ENCODE results near the gene TFF2.

The TFF2 gene

GRCh38 chr21:42305707-42306147 is 45.1 kb downstream of the TFF2 start:
- DNase-seq (ENCODE audit: low read depth in 2 of 2): no peak

DNA sequence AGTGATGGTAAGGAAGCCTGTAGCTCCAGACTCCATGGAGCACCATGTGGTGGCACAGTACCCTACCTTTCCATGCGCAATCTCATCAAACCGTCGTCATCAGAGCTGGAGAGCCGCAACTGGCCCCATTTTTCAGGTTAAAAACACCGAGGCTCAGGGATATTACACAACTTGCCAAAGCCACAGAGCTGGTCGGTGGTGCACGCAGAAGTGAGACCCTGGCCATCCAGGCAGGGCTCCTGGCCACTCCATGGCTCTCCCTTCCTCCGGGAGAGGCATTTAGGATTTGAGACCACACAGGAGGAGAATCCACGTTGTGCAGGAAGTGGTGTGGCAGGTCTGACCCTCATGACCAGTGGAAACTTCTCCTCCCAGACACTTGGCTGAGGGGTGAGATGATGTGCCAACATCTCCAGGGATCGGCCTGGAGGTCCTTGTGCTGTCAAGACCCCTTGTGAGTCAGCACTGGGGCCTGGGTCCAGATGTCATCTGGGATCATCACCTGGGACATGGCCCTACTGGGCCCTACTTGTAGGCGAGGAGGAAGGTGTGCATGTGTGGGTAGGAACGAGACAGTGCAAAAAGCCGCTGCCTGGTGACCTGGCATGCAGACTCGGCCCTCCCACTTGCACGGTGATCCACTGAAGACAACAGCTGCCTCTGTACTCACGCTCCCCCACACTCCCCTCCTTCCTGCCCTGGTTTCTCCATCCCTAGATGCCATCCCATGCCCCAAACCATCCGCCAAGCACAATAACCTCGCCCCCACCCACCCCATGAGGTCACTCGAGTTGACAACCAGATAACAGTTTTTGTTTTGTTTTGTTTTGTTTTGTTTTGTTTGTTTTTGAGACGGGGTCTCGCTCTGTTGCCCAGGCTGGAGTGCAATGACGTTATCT is 46.0 kb downstream of the TFF2 start:
- DNase-seq (ENCODE audit: low read depth in 2 of 2): no peak

GRCh38 chr21:42303443-42303842 is 47.4 kb downstream of the TFF2 start:
- DNase-seq (ENCODE audit: low read depth in 2 of 2): no peak

DNA sequence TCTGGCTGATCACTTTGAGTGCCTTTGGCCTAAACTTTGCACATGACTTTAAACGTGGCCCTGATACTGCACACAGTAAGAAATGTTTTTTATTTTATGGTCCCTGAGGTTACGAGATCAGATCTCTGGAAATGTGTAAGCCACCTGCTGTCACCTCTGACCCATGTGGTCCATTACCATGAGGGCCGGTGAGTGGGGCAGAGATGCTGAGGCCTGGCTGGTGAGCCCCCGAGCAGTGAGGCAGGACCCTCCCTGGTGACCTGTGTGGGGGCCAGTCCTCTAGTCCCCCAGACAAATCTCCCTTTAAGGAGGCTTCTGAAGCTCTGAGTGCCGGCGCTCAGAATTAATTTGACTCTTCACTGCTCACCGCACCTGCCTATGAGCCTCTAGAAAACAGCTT is 48.0 kb downstream of the TFF2 start:
- DNase-seq (ENCODE audit: low read depth in 2 of 2): no peak

GRCh38 chr21:42302076-42302650 is 48.6 kb downstream of the TFF2 start:
- DNase-seq (ENCODE audit: low read depth in 2 of 2): no peak

GRCh38 chr21:42301371-42302075 is 49.3 kb downstream of the TFF2 start:
- no peak for DNase-seq (ENCODE audit: low read depth in 2 of 2)

DNA sequence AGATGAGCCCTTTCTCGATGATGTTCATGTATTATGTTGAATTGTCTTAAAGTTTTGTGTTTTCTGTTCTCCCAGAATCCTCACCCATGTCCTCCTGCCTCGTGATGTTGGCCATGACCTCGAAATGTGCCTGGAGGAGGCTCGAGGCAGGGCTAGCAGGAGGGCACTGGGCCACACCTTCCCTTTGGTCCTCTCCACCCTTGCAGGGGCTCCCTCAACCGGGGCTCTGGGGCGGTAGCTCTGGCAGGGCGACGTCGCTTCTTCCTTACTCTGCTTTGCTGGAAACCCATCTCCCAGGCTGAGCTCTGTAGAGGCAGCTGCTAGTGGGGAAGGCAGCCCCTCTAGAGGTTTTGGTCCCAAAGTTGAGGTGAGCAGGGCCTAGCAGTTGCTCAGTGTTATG is 49.8 kb downstream of the TFF2 start:
- DNase-seq (ENCODE audit: low read depth in 2 of 2): no peak

GRCh38 chr21:42300045-42300583 is 50.7 kb downstream of the TFF2 start:
- no peak for DNase-seq (ENCODE audit: low read depth in 2 of 2)

DNA sequence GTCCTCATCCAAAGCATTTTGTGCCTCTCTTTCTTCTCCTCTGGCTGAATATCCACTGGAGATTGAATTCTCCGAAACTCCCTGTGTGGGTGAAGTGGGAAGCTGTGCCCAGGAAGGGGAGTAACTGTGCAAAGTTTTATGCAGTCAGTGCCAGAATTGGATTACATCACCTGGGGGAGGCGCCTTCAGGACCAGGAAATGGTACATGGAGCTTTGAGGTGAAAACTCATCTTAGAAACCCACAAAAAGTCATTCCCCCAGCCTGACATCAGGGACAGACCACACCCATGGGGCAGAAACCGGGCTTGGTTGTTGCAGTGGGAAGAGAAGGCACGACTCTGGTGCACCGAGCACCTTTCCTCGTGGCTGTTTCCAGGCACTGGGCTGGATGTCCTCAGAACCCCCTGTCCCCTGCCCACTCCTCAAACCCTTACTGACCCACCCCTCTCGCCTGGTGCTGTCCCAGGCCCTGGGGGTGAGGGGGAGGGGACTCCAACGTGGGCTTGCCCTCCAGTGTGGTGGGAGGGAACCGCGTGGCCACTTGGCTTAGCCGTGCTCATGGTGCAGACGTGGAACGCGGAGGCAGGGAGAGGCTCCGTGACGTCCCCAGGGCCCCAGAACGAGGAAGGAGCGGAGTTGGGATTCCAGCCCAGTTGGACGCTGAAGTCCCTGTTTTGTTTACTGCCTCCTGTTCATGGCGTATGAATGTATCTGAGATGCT is 51.3 kb downstream of the TFF2 start:
- no peak for DNase-seq (ENCODE audit: low read depth in 2 of 2)

DNA sequence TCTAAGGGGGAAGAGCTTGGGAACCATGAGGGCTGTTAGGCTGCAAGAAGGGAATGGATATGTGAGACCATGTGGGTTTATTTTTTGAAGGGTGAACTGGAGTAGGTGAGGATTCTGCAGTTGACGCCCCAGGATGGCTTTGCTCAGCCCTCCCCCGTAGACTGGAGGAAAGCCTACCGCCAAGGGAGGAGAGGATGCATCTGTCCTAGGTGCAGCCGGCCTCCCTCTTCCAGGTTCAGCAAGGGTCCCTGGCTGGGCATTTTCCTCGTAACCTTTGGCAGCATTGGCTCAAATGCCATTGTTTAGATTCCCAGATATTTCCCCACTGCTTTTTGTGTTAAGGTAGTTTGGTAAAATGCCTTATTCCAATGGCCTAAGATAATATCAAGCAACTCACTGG is 52.1 kb downstream of the TFF2 start:
- DNase-seq (ENCODE audit: low read depth in 2 of 2): no peak

DNA sequence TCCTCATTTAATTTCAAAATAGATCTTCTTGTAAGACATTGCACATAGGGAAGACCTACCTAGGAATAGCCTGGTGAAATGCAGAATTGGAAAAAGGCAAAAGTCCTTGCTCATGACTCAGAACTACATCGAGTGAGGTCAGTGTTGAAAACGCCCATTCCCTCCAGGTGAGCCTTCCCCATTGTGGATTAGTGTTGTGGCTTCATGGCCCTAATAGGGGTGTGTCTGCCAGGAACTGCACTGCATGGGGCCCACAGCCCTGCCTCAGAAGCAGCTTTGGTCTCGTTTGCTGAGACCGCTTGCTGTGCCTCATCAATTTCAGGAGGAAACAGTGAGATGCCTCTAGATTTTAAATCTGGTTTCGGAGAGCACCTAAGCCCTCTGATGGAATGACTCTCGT is 52.6 kb downstream of the TFF2 start:
- no peak for DNase-seq (ENCODE audit: low read depth in 2 of 2)

DNA sequence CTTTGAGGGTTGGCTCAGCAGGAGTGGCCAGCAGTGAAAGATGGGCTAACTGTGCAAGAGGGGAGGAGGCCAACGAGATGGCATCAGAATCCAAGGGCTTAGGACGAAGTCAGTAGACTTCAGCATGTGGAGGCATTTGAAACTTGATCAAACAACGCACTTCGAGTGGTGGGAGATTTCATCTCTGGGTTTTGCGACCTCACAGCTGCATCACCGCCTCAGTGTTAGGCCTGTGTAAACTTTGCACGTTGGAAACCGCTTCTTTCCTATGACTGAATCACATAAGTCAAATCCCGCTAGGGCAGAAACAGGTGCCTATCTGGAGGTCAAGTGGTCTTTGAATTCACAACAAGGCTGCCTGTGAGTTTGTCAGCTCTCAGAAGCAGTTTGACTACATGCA is 53.4 kb downstream of the TFF2 start:
- no peak for DNase-seq (ENCODE audit: low read depth in 2 of 2)

DNA sequence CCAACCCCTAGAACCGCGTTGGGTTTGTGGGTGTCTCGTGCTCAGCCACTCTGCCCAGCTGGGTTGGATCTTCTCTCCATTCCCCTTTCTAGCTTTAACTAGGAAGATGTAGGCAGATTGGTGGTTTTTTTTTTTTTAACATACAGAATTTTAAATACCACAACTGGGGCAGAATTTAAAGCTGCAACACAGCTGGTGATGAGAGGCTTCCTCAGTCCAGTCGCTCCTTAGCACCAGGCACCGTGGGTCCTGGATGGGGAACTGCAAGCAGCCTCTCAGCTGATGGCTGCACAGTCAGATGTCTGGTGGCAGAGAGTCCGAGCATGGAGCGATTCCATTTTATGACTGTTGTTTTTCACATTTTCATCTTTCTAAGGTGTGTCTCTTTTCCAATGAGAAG is 54.3 kb downstream of the TFF2 start:
- no peak for DNase-seq (ENCODE audit: low read depth in 2 of 2)
